HG02798 (cell line): Measurements from ENCODE around the gene SEMA3B.
"Not testable (repeated sequence)": the region's sequence is repeated elsewhere in the genome, so short reads cannot be mapped to it uniquely, and the experiment has no call there.

Experiments used
- ATAC-seq: cut with Tn5 transposase; IDR thresholded peaks from one replicate; pipeline ENCODE4 v1.9.1; 2021; ENCODE audit warnings: mild to moderate bottlenecking; ENCODE audit not compliant: unreplicated experiment, poor library complexity

Gene SEMA3B

DNA sequence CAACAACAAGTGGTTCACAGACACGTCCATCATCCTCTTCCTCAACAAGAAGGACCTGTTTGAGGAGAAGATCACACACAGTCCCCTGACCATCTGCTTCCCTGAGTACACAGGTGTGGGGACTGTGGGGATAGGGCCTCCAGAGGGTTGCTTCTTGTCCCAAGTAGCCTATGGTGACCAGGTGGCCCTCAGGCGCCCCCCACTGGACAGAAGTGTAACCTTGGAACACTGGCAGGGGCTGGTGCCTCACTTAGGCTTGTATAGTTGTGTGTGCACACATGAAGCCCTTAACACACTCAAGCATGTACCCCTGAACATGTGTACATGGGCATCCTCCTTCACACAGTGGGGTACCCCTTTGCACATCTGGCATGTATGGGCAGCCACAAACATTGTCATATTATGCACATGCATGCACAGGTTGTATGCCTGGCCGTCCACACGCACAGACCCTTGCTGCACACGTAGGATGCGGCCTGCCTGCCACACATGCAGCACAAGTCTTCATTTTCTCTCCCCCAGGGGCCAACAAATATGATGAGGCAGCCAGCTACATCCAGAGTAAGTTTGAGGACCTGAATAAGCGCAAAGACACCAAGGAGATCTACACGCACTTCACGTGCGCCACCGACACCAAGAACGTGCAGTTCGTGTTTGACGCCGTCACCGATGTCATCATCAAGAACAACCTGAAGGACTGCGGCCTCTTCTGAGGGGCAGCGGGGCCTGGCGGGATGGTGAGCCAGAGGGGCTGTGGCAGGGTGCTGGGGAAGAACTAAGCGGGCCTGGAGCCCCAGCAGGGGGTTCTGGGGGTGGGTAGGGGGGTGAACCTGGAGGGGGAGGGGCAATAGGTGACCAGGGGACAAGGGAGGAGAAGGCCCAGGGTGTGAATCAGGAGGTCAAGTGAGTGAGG is 11.7 kb upstream of the SEMA3B start:
- ATAC-seq, result no peak

- ATAC-seq, result no peak
Observed at GRCh38 chr3:50258029-50258680, 10.8 kb upstream of the SEMA3B start.

DNA sequence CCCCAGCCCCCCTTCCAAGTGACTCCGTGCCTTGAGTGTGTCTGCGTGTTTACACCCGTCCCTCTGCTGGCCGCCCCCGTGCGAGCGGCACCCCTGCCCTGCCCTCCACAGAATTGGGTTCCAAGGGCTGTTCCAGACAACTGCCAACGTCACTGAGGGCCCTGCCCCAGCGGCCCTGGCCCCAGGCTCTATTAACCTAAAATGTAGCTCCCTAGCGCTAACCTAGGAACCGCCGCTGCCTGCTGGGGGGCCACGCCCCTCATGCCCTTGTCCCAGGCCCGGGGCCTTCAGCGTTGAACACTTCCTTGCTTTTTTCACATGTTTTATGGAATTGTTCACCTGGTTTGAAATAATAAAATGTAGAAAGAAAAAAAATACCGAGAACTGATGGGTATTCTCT is 10.0 kb upstream of the SEMA3B start:
- no peak for ATAC-seq

DNA sequence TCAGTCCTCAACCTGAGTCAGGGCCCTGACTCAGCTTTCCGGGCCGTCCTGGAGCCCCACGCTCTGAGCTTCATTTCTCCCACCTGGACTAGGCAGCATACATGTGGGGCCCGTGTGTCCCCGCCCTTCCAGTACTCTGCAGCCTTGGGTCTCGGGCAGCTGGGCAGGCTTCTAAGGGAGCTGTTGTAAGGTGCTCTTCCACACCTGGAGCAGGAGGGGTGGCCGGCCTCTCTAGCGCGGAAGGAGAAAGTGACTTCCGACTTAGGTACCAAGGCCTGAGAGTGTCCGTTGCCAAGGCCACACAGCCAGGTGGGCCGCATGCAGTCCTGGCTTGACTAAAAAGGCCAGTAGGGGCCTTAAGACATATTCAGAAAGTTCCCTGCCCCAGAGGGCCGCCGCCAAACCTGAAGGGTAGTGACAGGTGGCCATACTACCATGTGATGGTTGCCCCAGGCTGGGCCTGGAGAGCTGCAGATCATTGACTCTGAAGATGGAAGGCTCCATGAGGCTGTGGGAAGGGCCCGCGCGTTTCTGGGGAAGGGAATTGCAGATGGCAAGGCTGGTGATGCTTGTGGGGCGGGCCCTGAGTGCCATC is 9.4 kb upstream of the SEMA3B start:
- ATAC-seq, result peak; percentile 17

- ATAC-seq, result peak; percentile 93
Observed at GRCh38 chr3:50260027-50260941, 8.7 kb upstream of the SEMA3B start.

DNA sequence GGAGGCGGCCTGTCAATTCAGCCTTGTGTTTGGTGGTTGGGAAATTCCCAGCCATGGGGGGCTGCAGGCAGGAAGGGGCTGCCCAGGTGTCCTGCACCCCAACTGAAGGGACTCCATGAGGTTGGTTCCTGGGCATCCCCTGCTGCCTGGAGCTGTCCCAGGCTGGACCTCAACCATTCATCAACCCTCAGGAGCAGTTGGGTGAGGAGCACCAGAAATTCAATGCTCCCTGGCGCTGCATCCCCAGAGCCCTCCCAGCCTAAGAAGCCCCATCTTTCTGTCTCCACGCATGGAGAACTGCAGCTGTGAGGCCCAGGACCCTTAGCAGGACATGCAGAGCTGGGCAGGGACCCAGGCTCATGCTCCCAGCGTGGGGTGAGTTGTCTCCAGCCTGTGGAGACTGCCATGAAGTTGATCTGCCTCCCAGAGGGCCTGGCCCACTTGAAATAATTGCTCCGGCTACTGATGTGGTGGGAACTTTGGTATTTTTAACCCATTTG is 8.0 kb upstream of the SEMA3B start:
- ATAC-seq, result no peak

- ATAC-seq, result no peak
Observed at GRCh38 chr3:50261505-50261904, 7.4 kb upstream of the SEMA3B start.

GRCh38 chr3:50262200-50262599 is 6.7 kb upstream of the SEMA3B start:
- not testable (repeated sequence) for ATAC-seq

DNA sequence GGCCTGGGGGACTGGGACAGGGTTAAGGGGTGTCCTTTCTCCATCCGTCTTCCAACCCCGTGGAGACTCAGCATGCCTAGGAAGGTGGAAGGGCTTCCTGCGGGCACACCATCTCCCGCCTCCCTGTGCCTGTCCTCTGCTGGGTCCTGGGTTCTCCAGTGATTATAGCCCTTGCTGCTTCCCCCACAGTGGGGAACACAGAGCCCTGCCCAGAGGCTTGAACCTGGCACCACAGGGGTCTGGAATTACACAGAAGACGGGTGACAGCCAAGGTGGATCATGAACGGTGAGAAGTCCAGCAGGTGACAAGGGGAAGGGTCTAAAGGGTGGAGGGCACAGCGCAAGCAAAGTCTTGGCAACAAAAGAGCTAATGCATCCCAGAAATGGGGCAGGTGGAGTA is 6.2 kb upstream of the SEMA3B start:
- no peak for ATAC-seq

GRCh38 chr3:50263478-50264382 is 5.2 kb upstream of the SEMA3B start:
- ATAC-seq, result no peak

DNA sequence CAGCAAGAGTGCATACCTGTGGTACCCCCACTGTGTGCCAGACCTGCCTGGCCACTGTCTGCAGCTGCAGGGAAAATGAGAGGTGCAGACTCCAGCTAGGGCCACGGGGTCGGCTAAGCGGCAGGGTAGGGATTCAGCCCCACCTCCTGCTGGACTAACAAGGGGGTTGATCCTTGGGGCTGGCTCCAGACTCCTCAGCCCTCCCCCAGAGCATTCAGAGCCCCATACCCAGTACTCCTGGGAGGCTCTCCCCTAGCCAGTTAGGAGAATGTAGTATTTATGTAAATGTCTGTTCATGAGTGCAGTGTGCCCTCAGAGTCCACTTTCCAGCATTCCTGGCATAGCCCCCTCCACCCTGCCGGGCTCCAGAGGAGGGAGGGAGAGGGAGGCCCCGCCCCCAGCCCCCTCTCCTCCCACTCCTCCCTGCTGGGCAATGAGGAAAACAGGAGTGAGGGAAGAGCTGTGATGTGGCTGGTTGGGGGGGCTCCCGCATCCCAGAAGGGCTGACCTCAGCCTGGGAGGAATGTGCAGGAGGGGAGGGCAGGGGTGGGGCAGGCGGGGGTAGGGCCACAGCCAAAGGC is 4.5 kb upstream of the SEMA3B start:
- no peak for ATAC-seq

DNA sequence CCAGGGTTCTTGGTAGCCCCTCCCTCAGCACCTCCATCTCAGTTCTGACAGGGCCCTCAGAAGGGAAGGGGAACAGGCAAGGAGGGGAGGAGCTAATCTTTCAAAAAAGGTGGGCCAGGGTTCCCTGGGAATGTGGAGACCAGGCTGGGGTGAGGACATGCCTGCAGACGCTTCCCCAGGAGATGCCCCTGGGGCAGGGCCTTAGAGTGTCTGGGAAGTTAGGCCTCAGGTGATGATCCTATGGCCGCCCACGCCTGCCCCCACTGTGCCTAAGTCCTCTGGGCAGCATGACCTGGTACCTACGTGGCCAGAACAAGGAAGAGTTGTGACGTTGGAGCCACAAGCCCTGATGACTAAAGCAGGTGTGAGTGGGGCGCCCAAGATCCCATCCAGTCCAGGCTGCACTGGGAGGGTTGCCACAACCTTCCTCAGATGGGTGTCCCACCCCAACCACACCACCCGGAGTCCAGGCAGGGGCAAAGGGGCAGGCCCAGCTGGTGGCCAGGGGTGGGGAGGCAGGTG is 3.9 kb upstream of the SEMA3B start:
- ATAC-seq, result no peak

DNA sequence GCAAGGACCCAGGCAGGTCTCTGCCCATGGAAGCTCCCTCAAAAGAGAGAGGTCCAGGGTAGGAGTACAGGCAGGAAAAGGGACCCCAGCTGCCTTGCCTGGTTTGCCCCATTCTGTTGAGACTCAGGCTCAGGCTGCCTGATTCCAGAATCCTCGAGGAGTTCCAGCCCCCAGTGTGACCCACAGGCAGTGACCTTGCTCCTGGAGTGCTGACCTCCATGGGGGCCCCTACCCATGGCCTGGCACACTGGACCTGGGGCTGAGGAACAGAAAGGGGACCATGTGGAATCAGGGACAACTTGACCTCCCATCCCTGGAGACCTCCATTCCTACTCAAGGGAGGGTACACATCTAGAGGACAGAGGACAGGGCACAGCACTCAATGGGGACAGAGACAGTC is 3.4 kb upstream of the SEMA3B start:
- ATAC-seq, result no peak

- ATAC-seq, result no peak
Observed at GRCh38 chr3:50266017-50266416, 2.9 kb upstream of the SEMA3B start.

DNA sequence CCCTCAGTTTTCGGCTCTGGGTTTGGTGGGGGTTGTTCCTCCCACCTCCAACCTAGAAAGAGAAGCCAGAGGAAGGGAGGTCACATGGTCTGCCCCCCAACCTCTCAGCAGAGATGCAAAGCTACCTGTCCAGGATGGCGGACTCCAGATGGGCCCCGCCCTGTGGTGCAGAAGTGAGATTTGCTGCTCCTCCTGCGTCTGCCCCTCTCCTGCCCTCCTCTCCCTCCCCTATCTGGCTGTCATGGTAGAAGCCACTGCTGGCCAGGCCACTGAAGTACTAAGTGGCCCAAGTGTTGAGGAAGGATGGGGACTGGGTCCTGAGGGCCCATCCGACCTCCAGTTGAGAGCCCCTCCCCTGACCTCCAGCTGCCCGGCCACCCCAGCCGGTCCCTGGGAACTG is 2.1 kb upstream of the SEMA3B start:
- no peak for ATAC-seq

- no peak for ATAC-seq
Observed at GRCh38 chr3:50267280-50267913, 1.6 kb upstream of the SEMA3B start.

DNA sequence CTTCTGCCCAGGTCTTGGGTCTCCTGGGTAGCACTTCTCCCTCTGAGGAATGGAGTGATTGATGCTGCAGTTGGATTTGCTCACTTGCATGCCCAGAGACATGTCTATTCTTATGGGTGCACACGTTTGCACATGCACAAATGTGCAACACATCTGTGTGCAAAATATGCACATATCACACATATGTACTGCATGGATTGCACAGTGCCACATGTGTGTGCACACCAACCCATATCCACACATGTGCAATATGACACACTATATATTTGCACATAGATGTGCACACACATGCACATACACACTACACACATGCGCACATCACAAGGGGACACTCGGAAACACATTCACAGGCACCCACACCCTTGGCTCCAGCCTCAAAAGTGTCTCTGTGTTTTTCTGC is 671 bp upstream of the SEMA3B start:
- ATAC-seq, result no peak

DNA sequence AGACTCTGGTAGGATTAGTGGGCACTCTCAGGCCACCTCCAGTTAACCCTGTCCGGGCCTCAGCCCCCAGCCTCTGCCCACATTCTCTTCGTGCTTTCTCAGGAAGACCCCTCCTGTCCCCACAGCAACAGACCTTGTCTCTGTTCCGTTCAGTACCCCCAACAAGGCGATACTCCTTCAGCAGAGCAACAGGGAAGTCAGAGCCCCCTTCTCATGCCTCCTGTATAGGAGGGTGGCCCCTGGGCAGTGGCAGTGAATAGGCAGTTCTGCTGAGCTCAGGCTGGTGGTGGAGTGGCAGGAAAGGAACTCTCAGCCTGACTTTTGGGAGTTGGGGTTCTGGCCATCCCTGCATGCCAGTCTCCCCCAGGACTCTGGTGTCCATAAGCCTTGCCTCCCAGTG is 513 bp downstream of the SEMA3B start:
- ATAC-seq, result no peak
